HG03108 (cell line): ENCODE results near the gene EXOC1L.

Experiments used
- ATAC-seq: cut with Tn5 transposase; IDR thresholded peaks from one replicate; pipeline ENCODE4 v1.9.1; 2021; ENCODE audit warnings: moderate library complexity; ENCODE audit not compliant: unreplicated experiment

EXOC1L gene

DNA sequence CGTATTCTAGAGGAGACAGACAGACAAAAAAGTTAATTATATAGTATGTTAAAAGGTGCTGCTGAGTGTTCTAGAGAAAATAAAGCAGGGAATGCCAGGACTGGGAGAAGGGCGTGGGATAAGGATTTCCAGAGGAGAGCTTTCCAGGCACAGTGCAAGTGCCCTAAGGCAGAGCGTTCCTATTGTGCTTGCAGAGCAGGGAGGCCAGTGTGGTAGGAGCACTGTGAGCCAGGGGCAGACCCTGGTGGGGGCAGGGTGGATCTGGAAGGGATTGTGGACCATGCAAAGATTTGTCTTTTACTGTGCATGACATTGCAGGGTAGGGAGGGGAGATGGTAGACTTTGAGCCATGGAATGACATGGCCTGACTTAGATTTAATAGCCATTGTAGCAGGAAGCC, 59.6 kb downstream of the EXOC1L start:
- no peak for ATAC-seq

DNA sequence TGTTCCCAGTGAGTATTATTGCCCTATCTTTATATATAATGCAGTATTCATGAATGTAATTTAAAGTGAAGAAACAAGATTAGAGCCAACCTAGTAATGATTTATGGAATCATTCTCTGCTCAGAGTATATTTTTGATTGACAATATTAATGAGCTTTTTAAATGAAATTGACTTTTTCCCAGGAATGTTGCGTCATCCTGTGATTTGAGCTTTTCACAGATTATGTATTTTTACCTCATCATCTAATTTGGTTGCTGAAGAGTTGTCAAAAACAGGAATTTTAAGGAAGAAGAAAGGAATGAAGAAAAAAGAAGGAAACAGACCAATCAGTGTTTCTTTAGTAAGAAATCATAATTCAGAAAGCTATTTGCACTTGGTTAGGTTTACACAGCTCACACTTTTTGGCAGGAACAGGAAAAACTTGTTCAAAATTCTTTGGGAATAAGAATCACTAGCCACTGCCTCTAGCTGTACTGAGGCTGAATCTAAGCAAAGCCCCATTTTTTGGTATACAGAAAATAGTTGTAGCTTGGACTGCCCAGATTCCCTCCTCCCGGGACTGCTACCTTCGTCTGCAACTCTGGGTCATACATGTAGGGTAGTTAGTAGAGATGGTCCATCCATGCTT, 61.2 kb downstream of the EXOC1L start:
- no peak for ATAC-seq

DNA sequence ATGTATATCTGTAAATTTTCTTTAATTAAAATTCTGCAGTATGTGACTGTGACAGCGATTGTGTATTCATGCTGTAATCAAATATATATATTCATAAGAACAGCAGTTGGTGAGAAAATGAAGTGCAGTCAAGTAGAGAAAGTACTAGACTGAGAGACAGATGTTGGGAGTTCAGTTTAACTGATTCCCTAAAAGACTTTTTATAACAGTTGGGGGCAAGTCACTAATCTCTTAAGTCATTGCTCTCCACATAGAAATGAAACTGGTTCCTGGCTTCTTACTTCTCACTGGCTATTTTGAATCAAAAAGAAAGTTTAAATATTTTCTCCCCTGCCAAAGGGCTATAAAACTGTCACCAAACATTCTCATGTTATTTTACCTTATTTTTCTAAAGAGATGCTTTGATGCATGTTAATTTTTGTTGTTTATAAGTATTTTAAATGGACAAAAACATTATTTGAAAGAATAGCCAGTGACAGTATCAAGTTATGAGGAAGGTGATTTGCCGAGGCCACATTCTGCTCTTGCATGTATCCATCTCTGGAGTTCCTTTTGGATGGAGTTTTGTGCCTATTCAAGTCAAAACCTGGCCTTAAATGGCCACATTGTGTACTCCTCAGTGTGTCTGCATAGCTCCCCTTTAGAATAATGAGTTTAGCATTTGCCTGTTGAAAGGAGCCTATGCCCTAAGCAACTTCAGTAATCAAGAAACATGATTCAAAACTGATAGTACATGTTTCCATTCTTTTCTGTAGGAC, 64.7 kb downstream of the EXOC1L start:
- ATAC-seq = no peak

GRCh38 chr4:55884851-55885219, 65.2 kb downstream of the EXOC1L start:
- ATAC-seq = no peak
